ENCODE measurements around the gene GALNT3.

The GALNT3 gene

DNA sequence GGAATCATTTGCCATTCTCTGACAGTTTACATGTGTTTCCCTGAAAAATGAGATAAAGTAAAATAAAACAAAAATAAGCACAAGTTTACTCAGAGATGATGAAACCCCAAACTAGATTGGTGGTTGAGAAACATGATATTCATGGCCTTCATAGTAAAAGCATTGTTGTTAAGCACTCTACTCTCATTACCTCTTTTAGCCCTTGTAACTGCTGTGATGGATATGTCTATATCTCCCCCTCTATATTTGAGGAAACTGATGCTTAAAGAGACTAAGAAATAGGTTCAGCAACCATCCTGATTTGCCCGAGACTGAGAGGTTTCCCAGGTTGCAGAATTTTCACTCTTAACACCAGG lies 33.9 kb upstream of the GALNT3 start:
- Histone ChIP-seq H3K9ac (ENCODE audit: low read depth, low read length) (no peak overlapping the region), H3K79me2 (ENCODE audit: insufficient read depth, low read length) (no peaks in the 10 kb centered on the region), H3K27me3 (ENCODE audit: insufficient read depth, low read length, poor library complexity) (no peaks in the 10 kb centered on the region), H4K20me1 (ENCODE audit: insufficient read depth, low read length) (no peaks in the 10 kb centered on the region), H3K4me3 (ENCODE audit: low read depth in 1 of 2, low read length in 2 of 2) (no peak overlapping the region), H3K4me1 (ENCODE audit: insufficient read depth, low read length) (no peaks in the 10 kb centered on the region), H2AFZ (ENCODE audit: low read depth, low read length) (no peak overlapping the region), H3K4me2 (ENCODE audit: insufficient read depth, low read length) (no peak overlapping the region), H3K27ac (ENCODE audit: low read length) (no peak overlapping the region), H3K9me3 (ENCODE audit: insufficient read depth, low read length, severe bottlenecking) (no peaks in the 10 kb centered on the region), H3K36me3 (ENCODE audit: insufficient read depth, low read length) (no peaks in the 10 kb centered on the region)
- TF ChIP-seq, protein P1, sequence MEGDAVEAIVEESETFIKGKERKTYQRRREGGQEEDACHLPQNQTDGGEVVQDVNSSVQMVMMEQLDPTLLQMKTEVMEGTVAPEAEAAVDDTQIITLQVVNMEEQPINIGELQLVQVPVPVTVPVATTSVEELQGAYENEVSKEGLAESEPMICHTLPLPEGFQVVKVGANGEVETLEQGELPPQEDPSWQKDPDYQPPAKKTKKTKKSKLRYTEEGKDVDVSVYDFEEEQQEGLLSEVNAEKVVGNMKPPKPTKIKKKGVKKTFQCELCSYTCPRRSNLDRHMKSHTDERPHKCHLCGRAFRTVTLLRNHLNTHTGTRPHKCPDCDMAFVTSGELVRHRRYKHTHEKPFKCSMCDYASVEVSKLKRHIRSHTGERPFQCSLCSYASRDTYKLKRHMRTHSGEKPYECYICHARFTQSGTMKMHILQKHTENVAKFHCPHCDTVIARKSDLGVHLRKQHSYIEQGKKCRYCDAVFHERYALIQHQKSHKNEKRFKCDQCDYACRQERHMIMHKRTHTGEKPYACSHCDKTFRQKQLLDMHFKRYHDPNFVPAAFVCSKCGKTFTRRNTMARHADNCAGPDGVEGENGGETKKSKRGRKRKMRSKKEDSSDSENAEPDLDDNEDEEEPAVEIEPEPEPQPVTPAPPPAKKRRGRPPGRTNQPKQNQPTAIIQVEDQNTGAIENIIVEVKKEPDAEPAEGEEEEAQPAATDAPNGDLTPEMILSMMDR (IDR thresholded peaks at IDR 0.05; ENCODE audit: borderline replicate concordance, extremely low read depth, low read length, poor library complexity, severe bottlenecking), result no peak
- TF ChIP-seq EZH2 (IDR thresholded peaks at IDR 0.05; ENCODE audit: borderline replicate concordance, low read depth, low read length, severe bottlenecking), result no peak
- ATAC-seq (ENCODE audit: insufficient read depth, low read depth) (no peak), DNase-seq (no peak)

DNA sequence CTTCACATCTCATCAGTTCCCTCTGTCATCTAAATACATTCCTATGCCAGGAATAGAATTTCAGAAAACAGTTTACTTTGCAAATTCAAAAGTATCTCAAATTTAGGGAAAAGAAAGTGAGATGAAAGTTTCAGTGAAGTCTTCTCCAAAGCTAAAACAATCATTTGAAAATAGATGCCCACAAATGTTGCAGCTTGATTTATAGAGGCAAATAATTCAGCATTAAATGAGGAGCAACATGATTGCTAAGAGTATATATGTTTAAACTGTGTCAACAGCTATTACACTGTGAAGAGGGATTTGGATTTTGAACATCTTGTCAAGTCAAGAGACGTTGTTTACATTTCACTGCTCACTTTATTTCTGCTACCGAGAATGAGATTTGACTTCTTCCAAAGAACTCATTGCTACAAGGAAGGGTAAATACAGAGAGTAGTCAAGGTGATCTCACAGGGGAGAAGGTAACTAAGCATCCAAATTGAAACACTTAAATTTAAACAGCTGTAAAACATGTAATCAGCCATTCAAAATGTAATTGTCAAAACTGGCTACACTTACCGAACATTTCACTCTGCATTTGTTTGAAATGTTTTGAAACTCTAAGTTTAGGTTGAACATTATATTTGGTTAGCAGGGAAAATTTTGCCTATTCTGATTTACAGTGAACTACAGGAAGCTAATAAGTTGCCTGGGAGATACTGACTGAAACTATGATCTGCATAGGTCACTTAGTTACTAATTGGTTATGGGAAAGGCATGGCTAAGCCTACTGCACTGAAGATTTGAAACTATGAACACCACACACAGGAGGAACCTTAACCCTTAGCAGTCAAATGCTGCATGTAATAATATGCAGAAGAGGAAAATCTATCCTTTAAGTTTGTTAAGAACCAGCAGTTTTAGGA lies 33.2 kb upstream of the GALNT3 start:
- no peaks in the 10 kb centered on the region for H3K79me2 ChIP-seq (ENCODE audit: insufficient read depth, low read length)
- H3K36me3 ChIP-seq (ENCODE audit: insufficient read depth, low read length), result no peaks in the 10 kb centered on the region
- H3K27me3 ChIP-seq (ENCODE audit: insufficient read depth, low read length, poor library complexity), result no peaks in the 10 kb centered on the region
- no peak overlapping the region for H2AFZ ChIP-seq (ENCODE audit: low read depth, low read length)
- no peak for ATAC-seq (ENCODE audit: insufficient read depth, low read depth)
- no peaks in the 10 kb centered on the region for H3K9me3 ChIP-seq (ENCODE audit: insufficient read depth, low read length, severe bottlenecking)
- H3K9ac ChIP-seq (ENCODE audit: low read depth, low read length), result no peak overlapping the region
- H3K4me1 ChIP-seq (ENCODE audit: insufficient read depth, low read length), result no peaks in the 10 kb centered on the region
- H3K27ac ChIP-seq (ENCODE audit: low read length), result no peak overlapping the region
- TF ChIP-seq, protein P1 (IDR thresholded peaks at IDR 0.05; ENCODE audit: borderline replicate concordance, extremely low read depth, low read length, poor library complexity, severe bottlenecking), result no peak
- no peak for TF ChIP-seq EZH2 (IDR thresholded peaks at IDR 0.05; ENCODE audit: borderline replicate concordance, low read depth, low read length, severe bottlenecking)
- no peaks in the 10 kb centered on the region for H4K20me1 ChIP-seq (ENCODE audit: insufficient read depth, low read length)
- no peak overlapping the region for H3K4me3 ChIP-seq (ENCODE audit: low read depth in 1 of 2, low read length in 2 of 2)
- no peak for DNase-seq
- H3K4me2 ChIP-seq (ENCODE audit: insufficient read depth, low read length), result no peak overlapping the region

DNA sequence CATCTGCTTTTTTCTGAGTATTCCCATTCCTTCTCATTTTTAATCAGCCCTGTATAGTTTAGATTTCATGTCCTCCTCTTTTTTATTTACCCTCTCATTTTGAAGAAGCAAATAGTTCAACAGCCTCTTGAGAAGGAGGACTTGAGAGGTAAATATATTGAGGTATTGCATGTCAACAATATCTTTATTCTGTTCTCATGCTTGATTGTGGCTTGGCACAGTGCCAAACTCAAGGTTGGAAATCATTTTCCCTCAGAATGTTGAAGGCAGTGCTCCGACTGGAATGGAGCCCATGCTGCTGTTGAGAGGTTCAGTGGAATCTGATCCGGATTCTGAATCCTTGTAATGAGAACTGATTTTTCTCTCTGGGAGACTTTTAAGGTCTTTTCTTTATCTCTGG lies 31.0 kb upstream of the GALNT3 start:
- no peak for DNase-seq
- H3K27me3 ChIP-seq (ENCODE audit: insufficient read depth, low read length, poor library complexity), result no peaks in the 10 kb centered on the region
- no peak overlapping the region for H3K4me3 ChIP-seq (ENCODE audit: low read depth in 1 of 2, low read length in 2 of 2)

More for the DNA sequence above, 31.0 kb upstream of the GALNT3 start:
- no peaks in the 10 kb centered on the region for H4K20me1 ChIP-seq (ENCODE audit: insufficient read depth, low read length)
- no peaks in the 10 kb centered on the region for H3K79me2 ChIP-seq (ENCODE audit: insufficient read depth, low read length)
- no peak overlapping the region for H2AFZ ChIP-seq (ENCODE audit: low read depth, low read length)
- H3K27ac ChIP-seq (ENCODE audit: low read length), result no peak overlapping the region
- H3K9me3 ChIP-seq (ENCODE audit: insufficient read depth, low read length, severe bottlenecking), result no peaks in the 10 kb centered on the region
- no peak overlapping the region for H3K4me2 ChIP-seq (ENCODE audit: insufficient read depth, low read length)
- no peaks in the 10 kb centered on the region for H3K36me3 ChIP-seq (ENCODE audit: insufficient read depth, low read length)
- H3K9ac ChIP-seq (ENCODE audit: low read depth, low read length), result no peak overlapping the region
- no peaks in the 10 kb centered on the region for H3K4me1 ChIP-seq (ENCODE audit: insufficient read depth, low read length)
- ATAC-seq (ENCODE audit: insufficient read depth, low read depth), result no peak
- no peak for TF ChIP-seq EZH2 (IDR thresholded peaks at IDR 0.05; ENCODE audit: borderline replicate concordance, low read depth, low read length, severe bottlenecking)
- TF ChIP-seq, protein P1 (IDR thresholded peaks at IDR 0.05; ENCODE audit: borderline replicate concordance, extremely low read depth, low read length, poor library complexity, severe bottlenecking), result no peak

All from DND-41 (cell line).